ENCODE measurements around the gene HLA-DPB1. TPM values are rescaled to one million over a fixed set of nuclear protein-coding genes. Genes with fewer than 3 reads are reported as not detected.

Gene HLA-DPB1
- total and polyA plus RNA-seq, 12 donors, result 10.8 to 521 (median 120) TPM

- intact Hi-C loops (cut with DNase I), result loop anchor here (5.0 kb wide), 2 partner anchors 63 to 68 kb away; no protein-coding TSS in a partner anchor
- Histone ChIP-seq H3K9me3 (replicated peaks in 1 of 3) (no peaks in the 10 kb centered on the region), H3K4me1 (replicated peaks in 1 of 2) (peaks cover 5 to 8% of the 10 kb centered on the region in 2 donors), H3K4me3 (peak overlapping the region in 2 of 4 donors; percentile 14 to 56), H3K27me3 (no peaks in the 10 kb centered on the region), H3K36me3 (replicated peaks in 1 of 2) (no peaks in the 10 kb centered on the region), H3K27ac (peak overlapping the region in 4 of 5 donors; percentile 50 to 86 (median 74))
- peak; percentile 57 to 85 (median 68) for DNase-seq
- 17 to 27% (median 20%) methylated on average over 29 to 49 of the region's 49 CpGs for WGBS, 4 donors
- TF ChIP-seq POLR2A (IDR thresholded peaks at IDR 0.05), result peak; percentile 4 to 65
- no peak for TF ChIP-seq CTCF (IDR thresholded peaks at IDR 0.05)
These were observed 4.6 kb downstream of the HLA-DPB1 start for GRCh38 chr6:33080127-33081089.

DNA sequence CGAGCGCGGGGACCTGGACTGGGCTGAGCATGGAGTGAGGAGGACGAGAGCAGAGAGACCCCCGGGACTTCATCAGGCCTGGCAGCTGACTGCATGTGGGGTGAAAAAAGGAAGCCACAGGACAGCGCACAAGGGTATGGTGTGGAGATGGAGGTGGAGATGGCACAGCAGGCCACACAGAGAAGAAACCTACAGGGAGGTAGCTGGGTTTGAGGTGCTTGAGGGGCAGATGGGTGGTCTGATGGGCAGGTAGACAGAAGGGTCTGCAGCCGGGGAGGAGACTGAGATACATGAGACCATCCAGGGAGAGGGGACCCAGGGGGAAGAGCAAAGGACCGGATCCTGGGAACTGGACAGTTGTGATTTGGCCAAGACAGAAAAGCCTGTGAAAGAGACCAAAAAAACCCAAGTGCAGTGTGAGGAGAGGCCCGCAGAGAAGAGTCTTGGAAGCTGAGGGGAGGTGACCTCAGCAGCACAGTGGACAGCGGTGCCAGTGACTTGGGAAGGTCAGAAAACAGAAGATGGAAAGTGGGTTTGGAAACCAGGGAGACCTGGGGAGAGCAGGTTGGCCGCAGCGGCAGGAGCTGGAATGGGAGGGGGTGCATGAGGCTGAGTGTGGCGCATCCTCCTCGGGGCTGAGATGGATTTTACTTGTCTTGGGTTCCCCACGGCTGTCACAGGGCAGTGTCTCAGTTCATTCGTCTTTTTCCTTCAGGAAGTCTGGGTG is 5.5 kb downstream of the HLA-DPB1 start:
- Histone ChIP-seq H3K4me3 (peak overlapping the region in 2 of 4 donors; percentile 14 to 56), H3K36me3 (replicated peaks in 1 of 2) (no peaks in the 10 kb centered on the region), H3K27ac (peak overlapping the region in 4 of 5 donors; percentile 50 to 86 (median 74)), H3K4me1 (replicated peaks in 1 of 2) (peaks cover 4 to 8% of the 10 kb centered on the region in 2 donors), H3K9me3 (replicated peaks in 1 of 3) (no peaks in the 10 kb centered on the region), H3K27me3 (no peaks in the 10 kb centered on the region)
- no peak for DNase-seq
- intact Hi-C loops (cut with DNase I), result loop anchor here (5.0 kb wide), 2 partner anchors 64 to 69 kb away; no protein-coding TSS in a partner anchor
- TF ChIP-seq POLR2A (IDR thresholded peaks at IDR 0.05), result no peak
- no peak for TF ChIP-seq CTCF (IDR thresholded peaks at IDR 0.05)
- 72 to 82% (median 75%) methylated on average over 16 of the region's 16 CpGs for WGBS, 4 donors

GRCh38 chr6:33082702-33083101 is 6.9 kb downstream of the HLA-DPB1 start:
- 21 to 55% (median 34%) methylated on average over 2 of the region's 2 CpGs for WGBS, 4 donors
- TF ChIP-seq CTCF (IDR thresholded peaks at IDR 0.05) (peak; percentile 43 to 79 (median 57)), POLR2A (IDR thresholded peaks at IDR 0.05) (no peak)
- Histone ChIP-seq H3K9me3 (replicated peaks in 1 of 3) (no peaks in the 10 kb centered on the region), H3K36me3 (replicated peaks in 1 of 2) (no peaks in the 10 kb centered on the region), H3K27me3 (no peaks in the 10 kb centered on the region), H3K4me3 (no peak overlapping the region), H3K27ac (no peak overlapping the region), H3K4me1 (replicated peaks in 1 of 2) (peaks cover 4 to 8% of the 10 kb centered on the region in 2 donors)
- intact Hi-C loops (cut with DNase I), result loop anchor here (5.0 kb wide), 2 partner anchors 65 to 70 kb away; no protein-coding TSS in a partner anchor
- DNase-seq, result peak in 2 of 7 donors; percentile 64 to 80

DNA sequence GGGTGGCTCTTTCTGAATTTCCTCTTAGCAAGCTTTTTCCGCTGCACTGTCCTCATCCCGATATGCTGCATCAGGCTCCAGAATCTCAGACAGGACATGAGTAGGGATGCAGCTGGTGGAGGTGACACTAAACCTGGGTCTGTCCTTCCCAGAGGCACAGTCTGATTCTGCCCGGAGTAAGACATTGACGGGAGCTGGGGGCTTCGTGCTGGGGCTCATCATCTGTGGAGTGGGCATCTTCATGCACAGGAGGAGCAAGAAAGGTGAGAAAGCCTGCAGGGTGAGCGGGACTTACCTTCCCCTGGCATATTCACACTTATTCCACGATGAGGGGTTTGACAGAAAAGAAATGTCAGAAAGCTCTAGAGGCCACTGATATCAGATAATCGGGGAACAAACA is 9.8 kb downstream of the HLA-DPB1 start:
- Histone ChIP-seq H3K4me1 (replicated peaks in 1 of 2) (no peaks in the 10 kb centered on the region), H3K4me3 (no peak overlapping the region), H3K27ac (no peak overlapping the region), H3K9me3 (replicated peaks in 1 of 3) (no peaks in the 10 kb centered on the region), H3K27me3 (no peaks in the 10 kb centered on the region), H3K36me3 (replicated peaks in 1 of 2) (no peaks in the 10 kb centered on the region)
- no peak for TF ChIP-seq POLR2A (IDR thresholded peaks at IDR 0.05)
- no peak for TF ChIP-seq CTCF (IDR thresholded peaks at IDR 0.05)
- intact Hi-C loops (cut with DNase I), result no loop called here
- no peak for DNase-seq
- 52 to 88% (median 82%) methylated on average over 6 to 8 of the region's 8 CpGs for WGBS, 4 donors
